Nephron progenitor cell (in vitro differentiated cells): ENCODE data around the gene TRERF1.

ENCODE experiments used
- DNase-seq: peaks from one replicate; pipeline ENCODE4 v3.0.0; 2021
- H3K27ac Mint-ChIP-seq: 2 replicates; pipeline ENCODE4 v1.8.0; 2021; ENCODE audit warnings: mild to moderate bottlenecking, moderate library complexity, mixed read lengths
- H3K27me3 Mint-ChIP-seq: 2 replicates; pipeline ENCODE4 v1.8.0; 2021; ENCODE audit warnings: mild to moderate bottlenecking, low read depth, mixed read lengths; ENCODE audit not compliant: poor library complexity
- H3K36me3 Mint-ChIP-seq: 2 replicates; pipeline ENCODE4 v1.8.0; 2021; ENCODE audit warnings: low read depth, mixed read lengths
- H3K4me1 Mint-ChIP-seq: 2 replicates; pipeline ENCODE4 v1.8.0; 2021; ENCODE audit warnings: mixed read lengths
- H3K4me3 Mint-ChIP-seq: 2 replicates; pipeline ENCODE4 v1.8.0; 2021; ENCODE audit warnings: mild to moderate bottlenecking, moderate library complexity, mixed read lengths
- H3K9me3 Mint-ChIP-seq: 2 replicates; pipeline ENCODE4 v1.8.0; 2021; ENCODE audit warnings: mild to moderate bottlenecking, moderate library complexity, mixed read lengths
- TF ChIP-seq, protein P1 (sequence below): fragments of 200-600 bp; sonication (generic); IDR thresholded peaks from 2 replicates; pipeline ENCODE4 v1.5.0; 2021; ENCODE audit warnings: antibody characterized with exemption

TRERF1 gene

DNA sequence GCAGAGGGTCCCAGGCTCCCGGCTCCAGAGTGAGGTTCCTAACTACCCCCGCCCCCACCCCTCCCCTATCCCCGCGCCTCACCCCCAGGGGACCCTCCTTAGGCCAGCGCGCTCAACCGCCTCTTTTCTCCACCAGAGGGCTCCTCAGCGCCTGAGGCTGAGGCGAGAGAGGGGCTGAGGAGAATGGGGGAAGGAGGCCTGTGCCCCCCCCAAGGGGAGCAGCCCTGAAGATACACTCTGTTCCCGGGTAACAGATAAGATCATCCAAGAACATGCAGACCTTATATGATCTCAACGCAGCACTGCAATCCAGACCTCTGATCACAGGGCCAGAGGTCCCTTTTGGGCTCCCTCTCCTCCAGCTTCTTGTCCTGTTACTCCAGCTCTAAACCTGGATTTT lies 190.8 kb downstream of the TRERF1 start:
- TF ChIP-seq, protein P1, sequence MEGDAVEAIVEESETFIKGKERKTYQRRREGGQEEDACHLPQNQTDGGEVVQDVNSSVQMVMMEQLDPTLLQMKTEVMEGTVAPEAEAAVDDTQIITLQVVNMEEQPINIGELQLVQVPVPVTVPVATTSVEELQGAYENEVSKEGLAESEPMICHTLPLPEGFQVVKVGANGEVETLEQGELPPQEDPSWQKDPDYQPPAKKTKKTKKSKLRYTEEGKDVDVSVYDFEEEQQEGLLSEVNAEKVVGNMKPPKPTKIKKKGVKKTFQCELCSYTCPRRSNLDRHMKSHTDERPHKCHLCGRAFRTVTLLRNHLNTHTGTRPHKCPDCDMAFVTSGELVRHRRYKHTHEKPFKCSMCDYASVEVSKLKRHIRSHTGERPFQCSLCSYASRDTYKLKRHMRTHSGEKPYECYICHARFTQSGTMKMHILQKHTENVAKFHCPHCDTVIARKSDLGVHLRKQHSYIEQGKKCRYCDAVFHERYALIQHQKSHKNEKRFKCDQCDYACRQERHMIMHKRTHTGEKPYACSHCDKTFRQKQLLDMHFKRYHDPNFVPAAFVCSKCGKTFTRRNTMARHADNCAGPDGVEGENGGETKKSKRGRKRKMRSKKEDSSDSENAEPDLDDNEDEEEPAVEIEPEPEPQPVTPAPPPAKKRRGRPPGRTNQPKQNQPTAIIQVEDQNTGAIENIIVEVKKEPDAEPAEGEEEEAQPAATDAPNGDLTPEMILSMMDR = peak; percentile 44
- peaks cover 11% of the 10 kb centered on the region for H3K36me3 Mint-ChIP-seq
- peak; percentile 44 for DNase-seq
- H3K4me1 Mint-ChIP-seq = peaks cover 50% of the 10 kb centered on the region
- H3K27me3 Mint-ChIP-seq = peaks cover 34% of the 10 kb centered on the region
- no peaks in the 10 kb centered on the region for H3K9me3 Mint-ChIP-seq
- no peak overlapping the region for H3K4me3 Mint-ChIP-seq
- no peak overlapping the region for H3K27ac Mint-ChIP-seq

DNA sequence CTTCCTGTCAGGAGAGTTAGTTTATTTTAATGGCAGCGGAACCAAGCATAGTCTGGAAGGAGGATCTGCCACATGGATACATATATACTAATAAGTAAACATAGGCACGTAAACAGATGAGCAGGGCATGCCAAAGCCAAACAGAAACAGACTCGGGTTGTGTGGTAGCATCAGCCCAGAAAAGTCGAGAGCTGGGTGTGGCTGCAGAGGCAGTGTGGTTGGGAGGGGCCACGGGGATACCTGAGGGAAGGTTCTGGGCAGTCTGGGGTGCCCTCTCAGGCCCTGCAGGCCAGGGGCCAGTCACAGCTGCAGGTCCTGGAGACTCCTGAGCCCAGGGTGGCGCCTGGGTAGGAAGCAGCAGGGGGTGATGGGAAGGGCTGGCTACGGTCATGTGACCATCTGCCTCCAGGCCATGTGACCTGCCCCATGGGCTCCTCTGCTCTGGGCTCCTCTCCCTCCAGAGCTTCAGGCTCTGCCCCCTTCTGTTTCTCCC lies 191.3 kb downstream of the TRERF1 start:
- no peak overlapping the region for H3K4me3 Mint-ChIP-seq
- no peaks in the 10 kb centered on the region for H3K9me3 Mint-ChIP-seq
- peaks cover 50% of the 10 kb centered on the region for H3K4me1 Mint-ChIP-seq
- H3K27ac Mint-ChIP-seq = no peak overlapping the region
- no peak for DNase-seq
- TF ChIP-seq, protein P1 = no peak
- H3K36me3 Mint-ChIP-seq = peaks cover 11% of the 10 kb centered on the region
- H3K27me3 Mint-ChIP-seq = peaks cover 37% of the 10 kb centered on the region

DNA sequence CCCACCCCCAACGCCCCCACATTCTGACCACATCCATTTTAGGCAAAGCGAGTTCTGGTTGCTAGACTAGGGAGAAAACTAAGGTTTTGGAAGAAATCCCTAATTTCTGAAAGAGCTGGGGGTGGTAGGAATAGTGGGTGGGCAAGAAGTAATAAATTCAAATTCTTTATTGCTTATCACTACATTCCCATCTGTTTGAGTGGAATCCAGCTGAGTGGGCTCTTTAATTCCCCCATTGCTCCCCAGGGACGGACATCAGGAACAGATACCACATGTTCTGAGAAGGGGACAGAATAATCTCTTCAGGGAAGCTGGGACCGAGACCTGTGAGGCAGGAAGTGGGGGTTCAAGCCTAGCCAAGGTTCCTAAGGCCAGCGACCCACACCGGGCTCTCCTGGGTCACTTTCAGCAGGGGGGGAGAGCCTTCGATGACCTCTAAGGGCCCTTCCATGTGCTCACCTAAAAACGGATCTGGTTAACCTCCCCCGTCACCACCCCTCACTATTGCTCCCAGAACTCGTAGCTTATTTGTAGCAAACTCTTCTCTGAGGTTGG lies 191.8 kb downstream of the TRERF1 start:
- no peak for DNase-seq
- no peak overlapping the region for H3K4me3 Mint-ChIP-seq
- TF ChIP-seq, protein P1 = no peak
- H3K27ac Mint-ChIP-seq = no peak overlapping the region
- H3K36me3 Mint-ChIP-seq = peaks cover 11% of the 10 kb centered on the region
- H3K4me1 Mint-ChIP-seq = peaks cover 50% of the 10 kb centered on the region
- H3K27me3 Mint-ChIP-seq = peaks cover 37% of the 10 kb centered on the region
- no peaks in the 10 kb centered on the region for H3K9me3 Mint-ChIP-seq

DNA sequence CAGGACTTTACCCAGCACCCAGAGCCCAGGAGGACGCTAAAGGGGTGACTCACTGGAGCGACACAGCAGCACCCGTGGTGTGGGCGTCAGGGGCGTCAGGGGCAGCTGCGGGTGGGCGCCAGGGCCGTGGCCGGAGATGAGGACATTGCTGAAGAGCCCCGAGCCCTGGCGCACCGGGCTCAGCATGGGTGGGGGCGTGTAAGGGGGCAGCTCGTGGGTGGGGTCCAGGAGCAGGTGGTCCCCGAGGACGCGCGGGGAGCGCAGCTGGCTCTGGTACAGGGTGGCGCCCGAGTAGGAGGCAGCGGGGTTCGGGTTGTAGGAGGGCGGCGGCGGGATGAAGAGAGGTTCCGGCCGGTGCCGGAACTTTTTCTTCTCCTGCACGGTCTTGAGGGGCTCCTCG lies 192.4 kb downstream of the TRERF1 start:
- peaks cover 40% of the 10 kb centered on the region for H3K27me3 Mint-ChIP-seq
- no peak overlapping the region for H3K4me3 Mint-ChIP-seq
- DNase-seq = no peak
- peaks cover 50% of the 10 kb centered on the region for H3K4me1 Mint-ChIP-seq
- H3K27ac Mint-ChIP-seq = no peak overlapping the region
- H3K9me3 Mint-ChIP-seq = no peaks in the 10 kb centered on the region
- TF ChIP-seq, protein P1 = no peak
- peaks cover 15% of the 10 kb centered on the region for H3K36me3 Mint-ChIP-seq

DNA sequence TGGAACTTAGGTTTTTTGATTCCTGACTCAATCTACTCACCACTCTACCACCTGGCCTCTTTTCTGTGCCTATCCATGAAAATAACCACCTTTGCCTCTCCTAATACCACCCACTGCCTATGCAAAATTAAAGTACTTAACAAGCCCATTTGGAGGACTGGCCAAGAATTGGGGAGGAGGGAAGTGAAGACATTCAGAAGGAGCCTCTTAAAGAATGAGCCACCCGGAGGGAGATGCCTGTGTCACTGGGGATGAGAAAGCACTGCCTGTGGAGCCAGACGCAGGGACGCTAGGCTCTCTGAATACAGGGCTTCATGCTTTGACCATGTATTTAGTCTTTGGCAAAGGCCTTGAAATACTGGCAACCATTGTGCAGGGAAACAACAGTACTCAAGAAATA lies 194.1 kb downstream of the TRERF1 start:
- TF ChIP-seq, protein P1 = no peak
- H3K27ac Mint-ChIP-seq = peak overlapping the region; percentile 64

DNA sequence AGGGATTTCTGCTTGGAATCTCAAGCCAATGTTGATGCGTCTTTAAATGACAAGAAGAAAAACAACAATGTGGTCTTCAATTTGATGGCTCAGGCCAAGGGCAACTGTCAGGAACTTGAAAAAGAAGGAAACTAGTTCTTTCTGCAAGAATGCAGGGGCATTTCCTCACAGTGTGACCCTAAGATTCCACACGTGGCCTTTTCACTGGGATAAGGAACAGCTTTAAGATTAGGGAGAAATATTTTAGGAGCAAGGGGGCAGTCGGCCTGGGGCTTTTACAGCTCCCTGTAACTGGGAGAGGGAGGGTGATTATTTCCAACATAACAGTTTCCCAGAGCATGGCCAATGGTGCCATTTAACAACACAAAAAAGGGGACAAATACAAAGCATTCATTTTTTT lies 194.7 kb downstream of the TRERF1 start:
- no peak for DNase-seq
- H3K36me3 Mint-ChIP-seq = peaks cover 20% of the 10 kb centered on the region
- H3K4me3 Mint-ChIP-seq = no peak overlapping the region
- TF ChIP-seq, protein P1 = no peak
- no peaks in the 10 kb centered on the region for H3K9me3 Mint-ChIP-seq
- peaks cover 32% of the 10 kb centered on the region for H3K4me1 Mint-ChIP-seq
- no peak overlapping the region for H3K27ac Mint-ChIP-seq
- peaks cover 32% of the 10 kb centered on the region for H3K27me3 Mint-ChIP-seq

More for the DNA sequence above, 194.1 kb downstream of the TRERF1 start:
- Mint-ChIP-seq H3K4me3 (no peak overlapping the region), H3K4me1 (peaks cover 36% of the 10 kb centered on the region), H3K36me3 (peaks cover 20% of the 10 kb centered on the region), H3K27me3 (peaks cover 32% of the 10 kb centered on the region), H3K9me3 (no peaks in the 10 kb centered on the region)
- DNase-seq = no peak
